IPS DF 19.7 (cell line): Measurements from ENCODE around the gene IFNLR1.

ENCODE experiments used
- DNase-seq: peaks from one replicate; pipeline ENCODE4 v3.0.0-alpha.2; 2013; ENCODE audit warnings: low read depth, low spot score

Gene IFNLR1

GRCh38 chr1:24206083-24206464 is 19.0 kb upstream of the IFNLR1 start:
- no peak for DNase-seq

DNA sequence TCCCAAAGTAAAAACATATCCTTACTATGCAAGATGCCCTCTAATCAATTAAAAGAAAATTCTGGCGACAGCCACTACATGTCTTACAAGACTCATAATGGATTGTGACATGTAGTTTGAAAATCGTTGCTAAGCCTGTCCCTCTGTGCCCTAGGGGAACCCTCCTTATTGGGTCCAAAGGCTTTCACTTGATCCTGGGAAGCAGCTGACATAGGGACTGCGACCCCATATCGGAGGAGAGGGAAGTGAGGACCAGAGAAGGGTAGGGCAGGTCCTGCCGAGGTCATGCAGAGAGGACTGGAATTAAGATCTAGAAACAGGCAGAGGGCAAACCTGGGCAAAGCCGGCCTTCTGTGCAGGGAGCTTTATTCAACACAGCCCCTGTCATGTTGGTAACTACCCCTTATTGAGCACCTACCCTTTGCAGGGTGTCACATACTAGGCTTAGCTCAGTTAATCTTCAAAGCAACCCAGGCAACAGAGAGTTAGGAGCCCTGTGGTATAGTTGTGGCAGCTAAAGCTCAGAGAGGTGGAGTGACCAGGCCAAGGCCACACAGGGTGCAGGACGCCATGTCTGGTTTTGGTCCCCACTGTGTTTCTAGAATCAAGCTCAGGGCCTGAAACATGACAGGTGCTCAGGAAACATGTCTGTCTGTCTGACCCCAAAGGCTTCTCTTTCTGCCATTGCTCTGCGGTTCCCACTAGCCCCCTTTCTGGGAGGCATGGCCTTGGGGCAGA is 18.4 kb upstream of the IFNLR1 start:
- no peak for DNase-seq

GRCh38 chr1:24204116-24204515 is 17.0 kb upstream of the IFNLR1 start:
- no peak for DNase-seq

GRCh38 chr1:24203404-24203803 is 16.3 kb upstream of the IFNLR1 start:
- DNase-seq = no peak

- no peak for DNase-seq
Observed at GRCh38 chr1:24202987-24203386, 15.9 kb upstream of the IFNLR1 start.

DNA sequence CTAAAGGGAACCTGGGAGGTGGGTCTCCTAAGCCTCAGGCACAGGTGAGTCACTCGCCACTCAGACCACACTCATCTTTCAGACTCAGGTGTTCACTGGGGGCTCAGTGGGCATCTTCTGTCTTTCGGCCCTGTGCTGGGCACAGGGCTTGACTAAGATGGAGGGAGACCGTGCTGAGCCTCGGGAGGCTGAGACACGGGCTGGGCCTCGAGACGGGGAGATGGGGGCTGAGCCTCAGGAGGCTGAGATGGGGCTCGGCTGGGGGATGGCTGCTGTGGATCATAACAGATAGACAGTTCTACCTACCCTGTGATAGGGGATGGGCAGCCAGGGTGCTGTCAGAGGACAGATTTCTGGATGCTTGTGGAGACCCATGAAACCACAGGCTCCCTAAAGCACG is 15.5 kb upstream of the IFNLR1 start:
- no peak for DNase-seq

DNA sequence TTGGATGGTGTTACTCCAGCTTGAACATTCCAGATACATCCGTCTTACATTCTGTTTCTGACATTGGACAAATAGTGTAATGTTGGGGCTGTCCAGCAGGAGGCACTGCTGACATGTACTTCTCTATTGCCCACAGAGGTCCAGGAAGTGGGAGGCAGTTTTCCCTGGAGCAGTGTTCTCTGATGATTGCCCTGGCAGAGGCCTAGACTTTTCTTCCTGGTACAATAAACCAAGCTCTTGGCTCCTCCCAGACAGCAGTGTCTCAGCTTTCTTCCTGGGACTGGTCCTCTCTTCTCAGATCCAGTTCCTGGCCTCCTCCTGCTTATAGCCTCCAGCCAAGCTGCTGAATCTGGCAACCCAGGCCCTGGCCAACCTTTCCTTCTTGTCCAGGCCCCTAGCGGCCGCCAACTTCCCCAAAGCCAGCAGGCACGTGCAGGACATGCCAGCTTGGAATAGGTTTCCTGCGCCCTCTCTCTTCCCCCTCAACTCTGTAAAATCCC is 14.9 kb upstream of the IFNLR1 start:
- DNase-seq = no peak

GRCh38 chr1:24199291-24199900 is 12.3 kb upstream of the IFNLR1 start:
- DNase-seq = no peak

DNA sequence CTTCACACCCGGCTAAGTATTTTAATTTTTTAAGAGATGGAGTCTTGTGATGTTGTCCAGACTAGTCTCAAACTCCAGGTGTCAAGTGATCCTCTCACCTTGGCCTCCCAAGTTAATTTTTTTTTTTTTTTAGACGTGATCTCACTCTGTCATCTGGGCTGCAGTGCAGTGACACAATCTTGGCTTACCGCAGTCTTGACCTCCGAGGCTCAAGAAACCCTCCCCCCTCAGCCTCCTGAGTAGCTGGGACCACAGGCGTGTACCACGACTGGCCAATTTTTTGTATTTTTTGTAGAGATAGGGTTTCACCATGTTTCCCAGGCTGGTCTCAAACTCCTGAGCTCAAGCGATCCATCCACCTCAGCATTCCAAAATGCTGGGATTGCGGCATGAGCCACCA is 11.7 kb upstream of the IFNLR1 start:
- DNase-seq = no peak

- no peak for DNase-seq
Observed at GRCh38 chr1:24195874-24196273, 8.8 kb upstream of the IFNLR1 start.

DNA sequence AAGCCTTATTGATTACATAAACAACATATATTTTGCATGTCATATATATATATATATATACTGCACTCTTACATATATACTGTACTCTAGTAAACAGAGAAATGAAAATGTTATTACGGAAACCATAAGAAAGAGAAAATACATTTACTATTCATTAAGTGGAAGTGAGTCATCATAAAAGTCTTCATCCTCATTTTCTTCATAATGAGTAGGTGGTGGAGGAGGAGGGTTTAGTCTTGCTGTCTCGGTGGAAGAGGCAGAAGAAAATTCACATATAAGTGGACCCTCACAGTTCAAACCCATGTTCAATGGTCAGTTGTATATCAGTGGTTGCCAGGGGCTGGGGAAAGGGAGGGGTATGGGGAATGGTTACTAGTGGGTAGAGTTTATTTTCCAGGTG is 8.0 kb upstream of the IFNLR1 start:
- no peak for DNase-seq

- DNase-seq = no peak
Observed at GRCh38 chr1:24193046-24193445, 6.0 kb upstream of the IFNLR1 start.

GRCh38 chr1:24191860-24192259 is 4.8 kb upstream of the IFNLR1 start:
- DNase-seq = no peak

DNA sequence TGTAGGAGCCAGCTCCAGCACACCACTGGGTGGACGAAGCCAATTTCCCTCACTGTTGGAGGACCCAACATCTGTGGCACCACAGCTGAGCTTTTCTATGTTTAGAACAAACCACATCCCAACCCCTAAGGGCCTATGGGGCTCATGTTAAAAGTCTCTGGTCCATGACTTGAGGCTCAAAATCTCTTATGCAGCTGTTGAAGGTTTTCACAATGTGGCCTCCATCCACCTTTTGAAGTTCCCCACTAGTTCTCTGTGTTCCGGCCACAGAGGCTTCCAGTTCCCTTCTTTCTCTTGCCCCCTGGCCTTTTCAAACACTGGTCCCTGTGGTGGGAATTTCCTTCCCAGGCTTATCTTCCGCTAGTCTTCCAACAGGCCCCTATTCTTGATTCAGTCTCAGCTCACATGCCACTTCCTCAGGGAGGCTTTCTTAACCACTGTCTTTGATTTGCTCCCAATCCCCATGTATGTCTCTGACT is 3.9 kb upstream of the IFNLR1 start:
- no peak for DNase-seq

DNA sequence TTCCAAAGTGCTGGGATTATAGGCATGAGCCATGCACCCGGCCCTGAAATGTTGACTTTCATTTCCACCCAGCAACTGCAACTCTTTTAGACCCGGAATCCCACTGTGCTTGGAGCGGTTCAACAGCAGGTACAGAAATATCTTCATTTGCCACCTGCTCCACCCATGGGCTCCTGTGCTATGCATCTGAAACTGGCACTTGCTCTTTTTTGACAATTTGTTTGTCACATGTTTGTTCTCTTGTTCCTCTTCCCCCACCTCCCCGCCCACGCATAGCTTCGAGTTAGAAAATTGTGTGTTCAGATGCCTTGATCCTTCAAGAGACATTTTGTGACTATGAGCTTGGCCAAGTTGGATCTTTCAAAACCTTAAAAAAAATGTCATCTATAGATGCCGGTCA is 2.4 kb upstream of the IFNLR1 start:
- no peak for DNase-seq

DNA sequence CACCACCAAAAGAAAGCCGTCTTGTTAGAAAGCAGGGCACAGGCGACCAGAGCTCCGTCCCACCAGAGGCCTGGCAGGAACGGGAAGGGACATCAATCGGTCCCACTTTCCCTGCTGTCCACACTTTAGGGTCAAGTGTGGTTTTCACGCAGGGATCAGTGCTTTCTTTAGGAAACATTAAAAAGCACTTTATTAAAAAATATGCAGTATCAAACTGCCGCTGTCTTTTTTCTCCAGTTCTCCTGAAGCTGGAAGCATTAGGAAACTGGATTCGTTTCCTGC is 437 bp downstream of the IFNLR1 start:
- DNase-seq = no peak

- DNase-seq = no peak
Observed at GRCh38 chr1:24186031-24186710, 918 bp downstream of the IFNLR1 start.

DNA sequence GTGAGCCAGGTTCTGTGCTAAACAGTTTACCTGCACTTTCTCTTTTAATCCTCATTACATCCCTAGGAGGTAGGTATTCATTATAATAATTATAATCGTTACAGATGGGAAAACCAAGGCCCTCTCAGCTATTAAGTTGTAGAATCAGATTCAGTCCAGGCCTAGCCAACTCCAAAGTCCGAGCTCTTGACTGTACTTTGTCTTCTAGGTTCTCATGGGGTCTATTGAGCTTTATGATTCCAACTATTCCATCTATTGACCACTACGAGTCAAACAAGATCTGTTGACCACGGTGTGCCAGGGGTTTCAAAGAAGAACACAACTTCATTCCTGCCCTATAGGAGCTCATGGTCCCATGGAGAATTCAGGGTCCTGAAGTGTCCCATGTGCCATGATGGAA is 2.0 kb downstream of the IFNLR1 start:
- no peak for DNase-seq

GRCh38 chr1:24182061-24182460 is 5.0 kb downstream of the IFNLR1 start:
- no peak for DNase-seq

GRCh38 chr1:24181619-24182018 is 5.5 kb downstream of the IFNLR1 start:
- no peak for DNase-seq

GRCh38 chr1:24180676-24181075 is 6.4 kb downstream of the IFNLR1 start:
- no peak for DNase-seq

DNA sequence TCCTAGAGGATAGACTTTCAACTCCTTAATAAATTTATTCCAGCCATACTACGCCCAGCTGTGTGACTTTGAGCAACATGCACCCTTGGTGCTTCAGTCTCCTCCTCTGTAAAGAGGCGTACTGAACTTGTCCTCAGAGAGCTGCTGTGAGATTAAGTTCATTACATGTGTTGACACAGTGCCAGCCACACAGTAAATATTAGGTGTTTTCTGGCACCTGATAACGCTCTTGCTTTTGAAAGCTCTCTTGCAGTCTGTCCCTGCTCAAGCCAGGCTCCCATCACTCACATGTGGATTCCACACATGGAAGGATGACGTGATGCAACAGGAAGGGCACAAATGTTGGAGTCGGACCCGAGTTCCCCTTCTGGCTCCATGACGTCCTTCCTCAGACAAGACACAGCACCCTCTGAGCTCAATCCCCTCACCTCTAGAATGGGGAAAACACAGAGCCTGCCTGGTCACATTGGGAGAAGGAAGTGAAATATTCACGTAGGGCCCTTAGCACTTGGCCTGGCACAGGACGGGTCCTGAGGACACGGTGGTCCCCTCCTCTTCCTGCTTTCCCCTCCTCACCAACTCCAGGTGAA is 7.7 kb downstream of the IFNLR1 start:
- DNase-seq = no peak

DNA sequence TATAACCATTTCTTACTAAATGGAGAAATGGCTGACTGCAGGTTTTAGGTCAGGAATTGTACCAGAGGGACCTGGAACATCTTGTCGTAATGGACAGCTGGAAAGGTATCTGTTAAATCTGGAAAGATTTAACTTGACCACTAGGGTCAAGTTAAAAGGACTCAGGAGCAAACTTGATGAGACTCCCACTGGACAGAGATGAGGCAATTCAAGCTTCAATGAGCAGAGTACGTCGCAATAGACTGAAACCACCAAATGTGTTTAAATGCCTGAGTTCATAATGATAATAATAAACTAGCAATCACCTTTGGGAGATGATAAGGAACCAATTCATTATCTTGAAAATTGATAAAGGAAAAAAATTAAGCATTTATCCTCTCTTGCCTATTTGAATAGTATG is 8.7 kb downstream of the IFNLR1 start:
- no peak for DNase-seq
